ENCODE measurements around the gene ZNF415.
A peak's percentile ranks its signal among the peaks of the same experiment; 100 is the strongest.

Gene ZNF415

DNA sequence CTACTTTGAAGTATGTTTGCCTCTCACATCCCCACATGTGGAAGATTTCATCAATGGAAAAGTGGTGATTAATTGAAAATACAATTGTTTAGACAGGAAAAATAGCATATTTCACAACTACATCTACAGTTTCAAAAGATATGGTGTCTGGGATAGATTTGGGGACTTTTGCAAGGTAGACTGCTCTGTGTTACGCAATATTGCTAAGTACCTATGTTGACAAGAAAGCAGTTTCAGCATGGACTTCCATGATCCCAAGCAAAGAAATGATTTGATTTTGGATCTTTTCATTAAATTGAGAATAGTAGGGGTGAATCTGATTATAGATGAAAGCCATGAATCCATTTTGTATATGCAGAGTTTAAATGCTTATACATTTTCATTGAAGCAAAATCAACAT, 40.0 kb downstream of the ZNF415 start:
- H3K9me3 Mint-ChIP-seq, result peaks cover 42% of the 10 kb centered on the region
- no peak for DNase-seq
- CTCF ChIA-PET, result no interaction called here
- H3K27me3 Mint-ChIP-seq, result no peaks in the 10 kb centered on the region
- H3K27ac Mint-ChIP-seq, result no peak overlapping the region
- peaks cover 89% of the 10 kb centered on the region for H3K36me3 Mint-ChIP-seq
- no peaks in the 10 kb centered on the region for H3K4me1 Mint-ChIP-seq
- H3K4me3 Mint-ChIP-seq, result no peak overlapping the region

DNA sequence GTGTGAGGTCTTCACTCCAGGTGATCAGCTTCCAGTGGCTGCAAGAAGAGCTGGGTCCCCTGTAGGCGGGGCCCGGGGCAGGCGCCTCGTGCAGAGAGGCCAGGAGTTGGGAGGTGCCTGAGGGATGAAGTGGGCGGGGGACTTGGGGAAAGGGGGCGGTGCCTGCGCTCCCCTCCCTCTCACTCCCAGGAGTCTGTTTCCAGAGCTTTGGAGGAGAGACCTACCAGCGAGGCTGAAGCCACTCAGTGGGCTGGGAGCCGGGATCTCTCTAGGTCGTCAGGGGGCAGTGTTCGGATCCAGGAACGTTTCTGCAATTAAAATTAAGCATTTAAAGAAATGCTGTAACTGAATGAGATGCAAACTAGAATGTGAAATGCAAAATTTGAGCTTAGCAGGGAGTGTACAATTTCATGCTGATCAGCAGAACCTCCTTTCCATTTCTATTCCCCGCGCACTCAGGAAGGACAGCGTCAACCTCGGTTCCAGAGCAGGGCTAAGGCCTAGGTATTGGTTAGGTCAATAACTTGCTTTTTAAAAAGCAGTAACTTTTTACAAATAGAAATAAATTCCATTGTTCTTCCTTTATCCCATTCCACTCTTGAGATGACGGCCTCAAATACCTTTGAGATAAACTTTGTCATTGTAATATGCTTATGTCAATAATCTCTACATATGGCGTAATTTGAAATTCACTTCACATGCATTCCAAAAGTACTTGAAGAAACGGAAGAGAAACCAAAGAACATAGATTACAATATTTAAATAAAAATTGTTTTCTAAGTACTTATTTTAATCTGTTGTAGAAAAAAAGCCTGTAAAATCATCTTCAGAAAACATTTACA, 41.1 kb downstream of the ZNF415 start:
- CTCF ChIA-PET, result no interaction called here
- Mint-ChIP-seq H3K4me3 (no peak overlapping the region), H3K9me3 (peaks cover 36% of the 10 kb centered on the region), H3K27ac (no peak overlapping the region), H3K36me3 (peaks cover 90% of the 10 kb centered on the region), H3K4me1 (no peaks in the 10 kb centered on the region), H3K27me3 (no peaks in the 10 kb centered on the region)
- DNase-seq, result no peak

DNA sequence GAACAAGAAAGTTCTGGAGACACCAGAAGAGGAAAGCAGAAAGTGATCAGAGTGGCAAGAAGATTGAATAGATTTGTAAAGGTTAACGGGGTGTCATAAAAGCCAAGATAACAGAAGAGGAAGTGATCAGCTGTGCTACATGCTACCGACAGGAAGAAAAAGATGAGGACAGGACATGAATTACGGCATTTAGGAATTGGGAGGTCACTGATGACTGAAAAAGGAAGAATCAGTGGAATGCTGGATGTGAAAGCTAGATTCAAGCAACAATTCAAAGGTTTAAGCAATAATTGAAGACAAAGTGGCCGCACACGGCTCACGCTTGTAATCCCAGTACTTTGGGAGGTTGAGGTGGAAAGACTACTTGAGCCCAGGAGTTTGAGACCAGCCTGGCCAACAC, 44.6 kb downstream of the ZNF415 start:
- Mint-ChIP-seq H3K27me3 (no peaks in the 10 kb centered on the region), H3K4me1 (no peaks in the 10 kb centered on the region), H3K4me3 (no peak overlapping the region), H3K9me3 (peaks cover 21% of the 10 kb centered on the region), H3K36me3 (peaks cover 89% of the 10 kb centered on the region), H3K27ac (no peak overlapping the region)
- CTCF ChIA-PET, result no interaction called here
- no peak for DNase-seq

DNA sequence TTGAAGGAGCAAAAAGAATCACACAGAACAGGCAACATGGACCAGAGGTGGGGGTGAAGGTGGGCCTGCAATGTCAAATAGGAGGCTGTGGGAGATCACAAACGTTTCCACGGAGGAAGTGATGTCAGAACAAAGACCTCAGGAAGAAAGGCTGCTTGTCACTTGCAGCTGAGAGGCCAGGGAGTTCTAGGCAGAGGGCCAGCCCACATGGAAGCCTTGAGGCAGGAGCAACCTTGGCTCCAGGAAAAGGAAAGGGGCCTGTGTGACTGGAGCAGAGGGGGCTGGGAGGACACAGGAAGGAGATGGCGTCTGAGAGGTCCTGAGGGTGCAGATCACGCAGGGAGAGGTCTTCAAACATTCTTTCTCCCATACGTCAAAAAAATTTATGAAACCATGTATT, 45.8 kb downstream of the ZNF415 start:
- peaks cover 93% of the 10 kb centered on the region for H3K36me3 Mint-ChIP-seq

DNA sequence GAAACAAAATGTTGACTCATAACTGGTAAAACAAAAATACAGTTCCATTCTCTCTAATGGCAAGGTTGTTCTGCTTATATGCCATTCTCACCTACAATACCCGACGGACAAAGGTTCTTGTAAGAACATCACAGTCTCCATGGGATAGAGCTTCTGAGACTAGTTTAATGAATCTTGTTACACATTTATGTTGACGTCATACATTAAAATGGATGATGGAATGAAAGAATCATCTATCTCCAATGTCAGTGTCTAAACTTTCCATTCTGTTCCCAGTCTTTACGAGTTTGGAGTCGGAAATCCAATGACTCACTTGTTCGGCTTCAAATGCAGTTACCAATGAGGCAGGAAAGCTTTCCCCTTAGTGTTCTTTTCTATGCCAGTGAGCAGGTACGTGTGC, 47.2 kb downstream of the ZNF415 start:
- no peaks in the 10 kb centered on the region for H3K4me1 Mint-ChIP-seq
- peaks cover 30% of the 10 kb centered on the region for H3K9me3 Mint-ChIP-seq
- no peaks in the 10 kb centered on the region for H3K27me3 Mint-ChIP-seq
- H3K4me3 Mint-ChIP-seq, result no peak overlapping the region
- DNase-seq, result no peak
- no peak overlapping the region for H3K27ac Mint-ChIP-seq
- CTCF ChIA-PET, result no interaction called here
- H3K36me3 Mint-ChIP-seq, result peaks cover 93% of the 10 kb centered on the region

More for the DNA sequence above, 45.8 kb downstream of the ZNF415 start:
- no peaks in the 10 kb centered on the region for H3K4me1 Mint-ChIP-seq
- DNase-seq, result no peak
- H3K4me3 Mint-ChIP-seq, result no peak overlapping the region
- peak overlapping the region; percentile 25 for H3K27ac Mint-ChIP-seq
- peaks cover 18% of the 10 kb centered on the region for H3K9me3 Mint-ChIP-seq
- no peaks in the 10 kb centered on the region for H3K27me3 Mint-ChIP-seq
- CTCF ChIA-PET, result no interaction called here

DNA sequence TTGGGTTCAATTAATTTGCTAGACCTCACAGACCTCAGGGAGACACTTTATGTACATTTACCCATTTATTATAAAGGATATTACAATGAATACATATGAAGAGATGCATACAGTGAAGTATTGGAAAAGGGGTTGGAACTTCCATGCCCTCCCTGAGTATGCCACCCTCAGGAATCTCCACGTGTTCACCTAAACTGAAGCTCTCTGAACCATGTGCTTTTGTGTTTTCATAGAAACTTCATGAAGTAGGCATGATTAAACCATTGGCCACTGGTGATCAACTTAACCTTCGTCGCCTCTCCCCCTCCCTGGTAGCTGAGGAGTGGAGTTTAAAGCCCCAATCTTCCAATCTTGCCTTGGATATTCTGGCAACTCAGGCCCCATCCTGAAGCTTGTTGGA, 49.8 kb downstream of the ZNF415 start:
- DNase-seq, result no peak
- CTCF ChIA-PET, result no interaction called here
- Mint-ChIP-seq H3K27me3 (no peaks in the 10 kb centered on the region), H3K9me3 (peaks cover 40% of the 10 kb centered on the region), H3K27ac (no peak overlapping the region), H3K4me1 (no peaks in the 10 kb centered on the region), H3K36me3 (peaks cover 93% of the 10 kb centered on the region), H3K4me3 (no peak overlapping the region)

DNA sequence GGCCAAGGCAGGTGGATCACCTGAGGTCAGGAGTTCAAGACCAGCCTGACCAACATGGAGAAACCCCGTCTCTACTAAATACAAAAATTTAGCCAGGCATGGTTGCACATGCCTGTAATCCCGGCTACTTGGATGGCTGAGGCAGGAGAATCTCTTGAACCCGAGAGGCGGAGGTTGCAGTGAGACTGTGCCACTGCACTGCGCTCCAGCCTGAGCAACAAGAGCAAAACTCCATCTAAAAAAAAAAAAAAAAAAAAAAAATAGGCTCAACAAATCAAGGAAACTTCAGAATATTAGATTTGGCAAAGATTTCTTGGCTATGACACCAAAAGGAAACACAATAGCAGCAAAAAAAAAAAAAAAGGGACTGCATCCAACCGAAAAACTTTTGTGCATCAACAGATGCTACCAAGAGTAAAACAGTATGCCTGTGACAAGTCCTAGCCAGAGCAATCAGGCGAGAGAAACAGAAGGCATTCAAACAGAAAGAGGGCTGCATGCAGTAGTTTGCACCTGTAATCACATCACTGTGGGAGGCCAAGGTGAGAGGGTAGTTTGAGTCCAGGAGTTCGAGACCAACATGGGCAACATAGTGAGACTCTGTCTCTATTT, 53.3 kb downstream of the ZNF415 start:
- Mint-ChIP-seq H3K4me1 (no peaks in the 10 kb centered on the region), H3K9me3 (peaks cover 58% of the 10 kb centered on the region), H3K36me3 (peaks cover 95% of the 10 kb centered on the region), H3K27ac (no peak overlapping the region), H3K4me3 (no peak overlapping the region), H3K27me3 (no peaks in the 10 kb centered on the region)
- no peak for DNase-seq
- CTCF ChIA-PET, result no interaction called here

DNA sequence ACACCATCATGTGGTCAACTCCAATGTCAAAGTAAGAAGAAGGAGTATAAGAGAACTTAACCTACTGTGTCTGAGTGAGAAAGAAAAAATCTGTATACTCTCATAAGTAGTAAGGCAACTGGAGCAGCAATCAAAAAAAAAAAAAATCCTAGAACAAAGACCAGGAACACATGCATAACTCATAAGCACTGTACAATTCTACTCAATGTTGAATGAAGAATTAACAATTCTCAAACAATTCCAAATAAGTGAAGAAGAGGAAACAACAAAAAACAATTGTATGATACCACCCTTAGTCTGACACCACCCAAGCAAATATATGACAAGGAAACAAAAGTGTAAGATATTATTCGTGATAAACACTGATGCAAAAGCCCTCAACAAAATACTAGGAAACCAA, 54.0 kb downstream of the ZNF415 start:
- H3K4me1 Mint-ChIP-seq, result no peaks in the 10 kb centered on the region
- H3K27ac Mint-ChIP-seq, result no peak overlapping the region
- CTCF ChIA-PET, result no interaction called here
- H3K36me3 Mint-ChIP-seq, result peaks cover 94% of the 10 kb centered on the region
- no peak overlapping the region for H3K4me3 Mint-ChIP-seq
- H3K9me3 Mint-ChIP-seq, result peaks cover 63% of the 10 kb centered on the region
- no peaks in the 10 kb centered on the region for H3K27me3 Mint-ChIP-seq
- DNase-seq, result no peak

DNA sequence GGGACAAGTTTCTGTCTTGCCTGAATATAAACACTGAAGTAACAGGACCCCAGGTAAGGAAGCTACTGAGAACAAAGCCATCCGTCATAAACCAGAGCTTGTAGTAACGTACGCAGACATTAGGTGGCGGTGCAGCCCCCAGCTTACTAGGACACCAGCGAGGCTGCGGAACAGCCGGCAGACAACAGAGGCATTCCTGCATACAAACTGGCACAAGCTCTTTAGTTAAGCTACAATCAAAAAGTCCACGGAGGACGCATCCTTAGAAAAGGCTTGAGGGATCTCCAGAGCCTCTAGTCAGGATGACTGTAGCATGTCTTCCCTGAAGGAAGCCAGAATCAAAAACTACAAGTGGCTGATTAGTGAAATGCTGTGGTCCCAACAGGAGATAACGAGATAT, 55.7 kb downstream of the ZNF415 start:
- CTCF ChIA-PET, result no interaction called here
- Mint-ChIP-seq H3K9me3 (peaks cover 68% of the 10 kb centered on the region), H3K27ac (no peak overlapping the region), H3K27me3 (no peaks in the 10 kb centered on the region), H3K4me1 (no peaks in the 10 kb centered on the region), H3K4me3 (no peak overlapping the region), H3K36me3 (peaks cover 95% of the 10 kb centered on the region)
- DNase-seq, result no peak

DNA sequence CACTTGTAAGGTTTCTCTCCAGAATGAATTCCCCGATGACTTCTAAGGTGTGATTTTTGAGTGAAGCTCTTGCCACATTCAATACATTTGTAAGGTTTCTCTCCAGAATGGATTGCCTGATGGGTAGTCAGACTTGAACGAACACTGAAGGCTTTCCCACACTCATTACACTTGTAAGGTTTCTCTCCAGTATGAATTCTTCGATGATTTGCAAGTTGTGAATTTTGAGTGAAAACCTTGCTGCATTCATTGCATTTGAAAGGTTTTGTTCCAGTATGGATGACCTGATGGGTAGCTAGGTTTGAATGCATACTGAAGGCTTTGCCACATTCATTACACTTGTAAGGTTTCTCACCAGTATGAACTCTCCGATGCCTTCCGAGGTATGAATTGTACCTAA, 63.9 kb downstream of the ZNF415 start:
- Mint-ChIP-seq H3K4me3 (no peak overlapping the region), H3K27me3 (no peaks in the 10 kb centered on the region), H3K36me3 (peaks cover 68% of the 10 kb centered on the region), H3K9me3 (peaks cover 65% of the 10 kb centered on the region), H3K27ac (no peak overlapping the region), H3K4me1 (no peaks in the 10 kb centered on the region)
- no peak for DNase-seq
- CTCF ChIA-PET, result no interaction called here

DNA sequence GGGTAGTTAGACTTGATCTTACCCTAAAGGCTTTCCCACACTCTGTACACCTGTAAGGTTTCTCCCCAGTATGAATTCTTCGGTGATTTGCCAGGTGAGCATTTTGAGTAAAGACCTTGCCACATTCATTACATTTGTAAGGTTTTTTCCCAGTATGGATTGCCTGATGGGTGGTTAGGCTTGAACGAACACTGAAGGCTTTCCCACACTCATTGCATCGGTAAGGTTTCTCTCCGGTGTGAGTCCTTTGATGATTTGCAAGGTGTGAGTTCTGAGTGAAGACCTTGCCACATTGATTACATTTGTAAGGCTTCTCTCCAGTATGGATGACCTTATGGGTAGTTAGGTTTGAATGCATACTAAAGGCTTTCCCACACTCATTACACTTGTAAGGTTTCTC, 64.5 kb downstream of the ZNF415 start:
- CTCF ChIA-PET, result no interaction called here
- no peak overlapping the region for H3K4me3 Mint-ChIP-seq
- DNase-seq, result no peak
- peaks cover 67% of the 10 kb centered on the region for H3K9me3 Mint-ChIP-seq
- peaks cover 65% of the 10 kb centered on the region for H3K36me3 Mint-ChIP-seq
- no peak overlapping the region for H3K27ac Mint-ChIP-seq
- H3K4me1 Mint-ChIP-seq, result no peaks in the 10 kb centered on the region
- H3K27me3 Mint-ChIP-seq, result no peaks in the 10 kb centered on the region

DNA sequence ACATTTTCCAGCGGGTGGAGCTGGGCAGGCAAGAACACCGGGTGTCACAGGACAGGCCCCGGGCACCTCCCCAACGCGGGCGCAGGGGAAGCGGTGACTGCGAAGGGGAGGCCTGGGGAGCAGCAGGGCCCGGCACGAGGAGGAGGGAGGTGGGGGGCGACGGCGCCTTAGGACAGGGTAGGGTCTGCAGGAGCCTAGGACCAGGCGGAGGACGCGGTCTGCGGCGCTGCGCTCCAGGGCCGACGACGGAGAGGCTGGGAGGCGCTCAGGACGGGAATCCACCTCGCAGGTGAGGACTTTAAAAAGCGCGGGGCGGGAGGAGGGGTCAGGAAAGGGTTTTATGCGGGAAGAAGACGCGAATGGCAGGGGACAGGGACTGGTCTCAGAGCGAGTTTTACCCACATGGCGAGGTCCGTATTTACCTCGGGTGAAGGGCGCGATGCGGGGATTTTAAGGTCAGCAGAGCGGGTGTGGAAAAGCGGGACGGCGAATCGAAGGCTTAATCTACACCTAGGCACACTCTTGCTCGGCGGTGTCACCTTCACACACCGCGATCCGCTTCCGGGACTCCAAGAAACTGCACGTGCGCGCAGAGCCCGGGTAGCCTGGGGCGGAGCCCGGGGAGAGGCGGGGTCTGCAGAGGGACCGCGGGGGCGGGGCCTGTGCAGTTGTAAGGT, 74.7 kb downstream of the ZNF415 start:
- peaks cover 16% of the 10 kb centered on the region for H3K27me3 Mint-ChIP-seq
- H3K4me3 Mint-ChIP-seq, result no peak overlapping the region
- DNase-seq, result peak; percentile 40
- H3K4me1 Mint-ChIP-seq, result peaks cover 2% of the 10 kb centered on the region
- H3K9me3 Mint-ChIP-seq, result peaks cover 51% of the 10 kb centered on the region
- H3K27ac Mint-ChIP-seq, result no peak overlapping the region
- CTCF ChIA-PET, result no interaction called here
- H3K36me3 Mint-ChIP-seq, result peaks cover 14% of the 10 kb centered on the region
